H1 (cell line): ENCODE data around the gene NOTCH4. TPM values are rescaled to one million over a fixed set of nuclear protein-coding genes. Genes with fewer than 3 reads are reported as not detected.

Experiments
- ATF2 ChIP-seq: IDR thresholded peaks from 2 replicates; pipeline ENCODE4 v1.6.1; 2012; ENCODE audit warnings: low read length, inconsistent platforms
- CHD2 ChIP-seq: IDR thresholded peaks from 2 replicates; pipeline ENCODE4 v1.6.1; 2012; ENCODE audit warnings: low read length, improper control_type of control experiment
- CHD7 ChIP-seq: fragments of 300-600 bp; sonication (generic); IDR thresholded peaks from 2 replicates; pipeline ENCODE4 v1.7.1; 2012; ENCODE audit warnings: low read length, moderate library complexity, mild to moderate bottlenecking, inconsistent platforms; ENCODE audit not compliant: insufficient replicate concordance
- EP300 ChIP-seq, 2 experiments: IDR thresholded peaks; 1 replicate in 1 of 2; 2 replicates in 1 of 2; pipeline ENCODE4 v1.6.1; 2011 to 2012; ENCODE audit warnings: low read depth in 2 of 2, low read length in 2 of 2, mild to moderate bottlenecking in 2 of 2, borderline replicate concordance in 1 of 2, inconsistent platforms in 1 of 2, moderate library complexity in 1 of 2
- HDAC6 ChIP-seq: IDR thresholded peaks from one replicate; pipeline ENCODE4 v1.7.1; 2012; ENCODE audit warnings: low read depth, mild to moderate bottlenecking, inconsistent platforms, low read length, moderate library complexity
- RAD21 ChIP-seq, 2 experiments: IDR thresholded peaks in 1 of 2; conservative IDR thresholded peaks in 1 of 2; 2 replicates each; pipeline ENCODE4 v1.6.1; 2011; ENCODE audit warnings: low read depth in 2 of 2, low read length in 2 of 2, improper control_type of control experiment in 1 of 2, inconsistent platforms in 1 of 2, mild to moderate bottlenecking in 1 of 2, moderate library complexity in 1 of 2
- YY1 ChIP-seq: IDR thresholded peaks from 2 replicates; pipeline ENCODE4 v1.6.1; 2011; ENCODE audit warnings: low read depth, mild to moderate bottlenecking, low read length
- polyA plus RNA-seq, 7 experiments: library from polyadenylated mRNA; depleted of rRNA in 3 of 7; stranded (reverse) in 5 of 7; unstranded in 2 of 7; fragments of >200 nt in 5 of 7; fragments of 200-250 nt in 2 of 7; gene quantifications; 1 replicate in 5 of 7; 2 replicates in 1 of 7; 4 replicates in 1 of 7; pipeline versions ENCODE4 v1.2.1 to v1.2.3, GENCODE V29; 2011 to 2013; ENCODE audit warnings: missing spikeins in 2 of 7, mixed read lengths in 2 of 7
- total RNA-seq: library from RNA; stranded (reverse); fragmentation: NEBNext Ultra II Directional; extraction: Animal tissue kit (Norgen Biotek cat#: 25700); gene quantifications from 2 replicates; pipeline ENCODE4 v1.2.1, GENCODE V29; 2021

NOTCH4 gene
- total and polyA plus RNA-seq, 2 of the 8 experiments (the other 6 are each of a cell fraction or from before 2014, with no cell fraction given), result 1.9 to 2.8 TPM

DNA sequence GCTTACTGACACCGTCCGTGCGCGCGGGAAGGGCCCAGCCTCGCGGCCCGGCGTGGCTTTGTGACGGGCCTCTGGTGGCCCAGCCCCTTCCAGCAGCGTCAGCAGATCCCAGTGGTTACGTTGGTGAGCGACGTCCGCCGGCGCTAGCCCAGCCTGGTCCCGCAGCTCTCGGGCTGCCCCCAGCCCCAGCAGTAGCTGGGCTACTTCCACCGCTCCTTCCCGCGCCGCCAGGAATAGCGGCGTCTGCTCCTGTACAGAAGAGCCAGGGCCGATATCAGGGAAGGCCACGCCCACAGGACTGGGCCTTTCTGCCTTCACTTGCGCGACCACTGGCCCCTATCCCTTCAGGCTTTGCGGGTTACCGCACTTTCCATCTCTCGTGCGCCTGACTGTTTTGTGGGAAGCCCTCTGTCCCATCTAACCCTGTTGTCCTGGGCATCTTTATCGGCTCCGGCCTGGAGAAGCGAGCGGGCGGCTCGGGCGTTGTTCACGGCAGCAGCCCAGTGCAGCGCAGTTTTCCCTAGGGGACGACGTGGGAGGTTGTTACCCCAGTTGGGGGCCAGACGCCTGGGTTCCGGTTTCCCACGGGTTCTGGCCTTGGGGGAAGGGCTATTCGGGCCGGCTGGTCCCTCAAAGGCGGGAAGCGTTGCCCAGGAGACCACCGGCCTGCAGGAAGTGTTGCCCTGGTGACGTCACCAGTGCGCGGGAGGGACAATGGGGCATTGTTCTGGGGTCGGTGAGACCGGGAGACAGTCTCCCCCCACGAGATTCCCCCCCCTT is 27.8 kb downstream of the NOTCH4 start (continued):
- TF ChIP-seq CHD7, result no peak
- TF ChIP-seq EP300 (IDR thresholded peaks at IDR 0.05; ENCODE audit: borderline replicate concordance in 1 of 2, low read depth in 2 of 2, low read length in 2 of 2), result peak; percentile 52 to 76; a peak in 2 of 3 replicates
- TF ChIP-seq CHD2, result no peak; the same call in 1 of the 2 replicates
- no peak for TF ChIP-seq HDAC6
- no peak; the same call in none of the 2 replicates for TF ChIP-seq ATF2
- no peak; a peak in 1 of 4 replicates for TF ChIP-seq RAD21 (IDR thresholded peaks at IDR 0.05 in 1 of 2, conservative IDR thresholded peaks at IDR 0.05 in 1 of 2; ENCODE audit: low read depth in 2 of 2, low read length in 2 of 2)
- TF ChIP-seq YY1, result 0 out of 2 replicates have a peak, but pooled peaks have one; percentile 1
